OCI-LY7 (cell line): ENCODE results near the gene KEL. TPM values are rescaled to one million over a fixed set of nuclear protein-coding genes. Genes with fewer than 3 reads are reported as not detected.

Experiments
- BruUV-seq: library from RNA; stranded (reverse); fragments of 400-500 nt; replicated peaks from 2 replicates; lab custom pipeline; 2021; lab: Mats Ljungman, UMichigan
- CTCF ChIA-PET: fragments of 300-600 bp; sonication (Branson Sonifier 250); formaldehyde crosslinking; loops from one replicate; lab custom pipeline; 2022; ENCODE audit warnings: antibody characterized with exemption; ENCODE audit not compliant: unreplicated experiment; lab: Charles Lee
- POLR2A ChIA-PET: fragments of 300-600 bp; sonication (Branson Sonifier 250); formaldehyde crosslinking; loops from one replicate; lab custom pipeline; 2022; ENCODE audit warnings: antibody characterized with exemption; lab: Charles Lee
- DNase-seq: peaks from one replicate; pipeline ENCODE4 v3.0.0-alpha.2; 2015; ENCODE audit warnings: low spot score
- H2AFZ ChIP-seq: fragments of 200-600 bp; sonication (generic), shearing (Covaris generic); 2 replicates; pipeline ENCODE4 v1.6.1; 2014; ENCODE audit warnings: mild to moderate bottlenecking, antibody characterized with exemption, low read length, moderate library complexity
- H3K27ac ChIP-seq: fragments of 200-600 bp; sonication (generic); 2 replicates; pipeline ENCODE4 v1.5.1; 2014; ENCODE audit warnings: mixed run types, low read depth, mild to moderate bottlenecking, moderate library complexity, low read length, inconsistent platforms; ENCODE audit not compliant: poor library complexity, severe bottlenecking
- H3K36me3 ChIP-seq: fragments of 200-600 bp; sonication (generic); 2 replicates; pipeline ENCODE4 v1.6.1; 2014; ENCODE audit warnings: mild to moderate bottlenecking, antibody characterized with exemption, low read length, moderate library complexity, mixed read lengths; ENCODE audit not compliant: insufficient read depth
- H3K4me1 ChIP-seq: fragments of 200-600 bp; sonication (generic); 2 replicates; pipeline ENCODE4 v1.5.1; 2014; ENCODE audit warnings: mild to moderate bottlenecking, low read length; ENCODE audit not compliant: insufficient read depth, poor library complexity, severe bottlenecking
- H3K4me2 ChIP-seq: fragments of 200-600 bp; sonication (generic); 2 replicates; pipeline ENCODE4 v1.6.1; 2014; ENCODE audit warnings: mild to moderate bottlenecking, low read length
- H3K4me3 ChIP-seq: fragments of 200-600 bp; sonication (generic); 2 replicates; pipeline ENCODE4 v1.5.1; 2014; ENCODE audit warnings: mild to moderate bottlenecking, low read depth, low read length; ENCODE audit not compliant: poor library complexity, severe bottlenecking
- H3K79me2 ChIP-seq: fragments of 200-600 bp; sonication (generic); 2 replicates; pipeline ENCODE4 v1.6.1; 2016; ENCODE audit warnings: low read depth, mild to moderate bottlenecking, low read length, moderate library complexity, mixed read lengths; ENCODE audit not compliant: insufficient read depth
- H3K9me2 ChIP-seq: fragments of 200-600 bp; sonication (generic); 2 replicates; pipeline ENCODE4 v1.6.1; 2016; ENCODE audit warnings: mild to moderate bottlenecking, low read length, mixed read lengths; ENCODE audit not compliant: insufficient read depth
- H3K9me3 ChIP-seq: fragments of 200-600 bp; sonication (generic); 2 replicates; pipeline ENCODE4 v1.6.1; 2014; ENCODE audit warnings: mild to moderate bottlenecking, mixed run types, low read length, mixed read lengths
- H4K20me1 ChIP-seq: fragments of 200-600 bp; sonication (generic); 2 replicates; pipeline ENCODE4 v1.6.1; 2014; ENCODE audit warnings: mild to moderate bottlenecking, antibody characterized with exemption, low read length, moderate library complexity, mixed read lengths; ENCODE audit not compliant: insufficient read depth
- CTCF ChIP-seq: fragments of 200-600 bp; sonication (generic); conservative IDR thresholded peaks from 2 replicates; pipeline ENCODE4 v1.5.1; 2014; ENCODE audit warnings: mild to moderate bottlenecking, antibody characterized with exemption, low read length, moderate library complexity, mixed read lengths
- EZH2phosphoT487 ChIP-seq: fragments of 200-600 bp; sonication (generic); IDR thresholded peaks from 2 replicates; pipeline ENCODE4 v1.6.1; 2018; ENCODE audit warnings: low read depth, borderline replicate concordance, mild to moderate bottlenecking, mixed run types, antibody characterized with exemption, low read length, moderate library complexity, mixed read lengths
- intact Hi-C: fragments of 100-400 bp; cut with micrococcal nuclease; formaldehyde crosslinking; loops from one replicate; pipeline ENCODE4 v1.10.0; 2022; ENCODE audit not compliant: unreplicated experiment
- total RNA-seq, 2 experiments: library from RNA; depleted of rRNA in 1 of 2; stranded (reverse); fragments of >200 nt in 1 of 2; shearing (Covaris generic) in 1 of 2; gene quantifications; 2 replicates each; pipeline ENCODE4 v1.2.3, GENCODE V29; 2014 to 2022

KEL gene
- total RNA-seq, 2 experiments from 2014 or later: 1.5 to 2.2 TPM

- no peaks in the 10 kb centered on the region for H3K4me1 ChIP-seq
- DNase-seq: peak; percentile 29
- no peak within 1 kb of the TSS for H3K4me2 ChIP-seq
- no peaks in the 10 kb centered on the region for H4K20me1 ChIP-seq
- H3K4me3 ChIP-seq: no peak within 1 kb of the TSS
- H3K9me3 ChIP-seq: no peaks in the 10 kb centered on the region
- ChIA-PET CTCF (no interaction called here), POLR2A (interaction anchor here (0.8 kb wide), 1 partner anchor 13 kb away, joined by 3 read pairs; no protein-coding TSS in a partner anchor)
- TF ChIP-seq CTCF (peak; percentile 75), EZH2phosphoT487 (no peak)
- no peak within 1 kb of the TSS for H2AFZ ChIP-seq
- H3K27ac ChIP-seq: no peak within 1 kb of the TSS
- intact Hi-C loops: no loop called here
- no peaks in the 10 kb centered on the region for H3K79me2 ChIP-seq
- H3K9me2 ChIP-seq: no peaks in the 10 kb centered on the region
- BruUV-seq: no TSS peak
- no peaks in the 10 kb centered on the region for H3K36me3 ChIP-seq
Measured at GRCh38 chr7:142939226-142939910, 22.8 kb downstream of the KEL start, which contains the start of gene LLCFC1. LLCFC1 (plus strand) TSS chr7:142939484; CDS start chr7:142939622, 138 bp downstream.

GRCh38 chr7:142938611-142939010, 23.6 kb downstream of the KEL start:
- BruUV-seq: no TSS peak
- intact Hi-C loops: no loop called here
- Histone ChIP-seq H3K9me2 (no peaks in the 10 kb centered on the region), H4K20me1 (no peaks in the 10 kb centered on the region), H3K4me3 (no peak overlapping the region), H3K27ac (no peak overlapping the region), H3K79me2 (no peaks in the 10 kb centered on the region), H2AFZ (no peak overlapping the region), H3K9me3 (no peaks in the 10 kb centered on the region), H3K36me3 (no peaks in the 10 kb centered on the region), H3K4me2 (no peak overlapping the region), H3K4me1 (no peaks in the 10 kb centered on the region)
- ChIA-PET CTCF (no interaction called here), POLR2A (no interaction called here)
- no peak for TF ChIP-seq EZH2phosphoT487
- no peak for TF ChIP-seq CTCF
- DNase-seq: no peak

- Histone ChIP-seq H3K9me2 (no peaks in the 10 kb centered on the region), H4K20me1 (no peaks in the 10 kb centered on the region), H3K79me2 (no peaks in the 10 kb centered on the region), H3K4me1 (no peaks in the 10 kb centered on the region), H3K27ac (no peak overlapping the region), H3K4me2 (no peak overlapping the region), H3K4me3 (no peak overlapping the region), H3K9me3 (no peaks in the 10 kb centered on the region), H2AFZ (no peak overlapping the region), H3K36me3 (no peaks in the 10 kb centered on the region)
- DNase-seq: no peak
- CTCF ChIA-PET: no interaction called here
- no TSS peak for BruUV-seq
- POLR2A ChIA-PET: no interaction called here
- no peak for TF ChIP-seq EZH2phosphoT487
- TF ChIP-seq CTCF: no peak
- intact Hi-C loops: no loop called here
Measured at GRCh38 chr7:142935941-142936565, 26.1 kb downstream of the KEL start.
